HL-60 (cell line): ENCODE results near the gene BOD1L1.

Experiments
- POLR2AphosphoS5 ChIP-seq: IDR thresholded peaks from 2 replicates; pipeline ENCODE4 v1.6.1; 2012; ENCODE audit warnings: low read depth
- TF ChIP-seq, protein P1 (sequence below): IDR thresholded peaks from one replicate; pipeline ENCODE4 v1.5.1; 2011; ENCODE audit warnings: low read length, control low read depth, inconsistent platforms; ENCODE audit not compliant: insufficient read depth

DNA sequence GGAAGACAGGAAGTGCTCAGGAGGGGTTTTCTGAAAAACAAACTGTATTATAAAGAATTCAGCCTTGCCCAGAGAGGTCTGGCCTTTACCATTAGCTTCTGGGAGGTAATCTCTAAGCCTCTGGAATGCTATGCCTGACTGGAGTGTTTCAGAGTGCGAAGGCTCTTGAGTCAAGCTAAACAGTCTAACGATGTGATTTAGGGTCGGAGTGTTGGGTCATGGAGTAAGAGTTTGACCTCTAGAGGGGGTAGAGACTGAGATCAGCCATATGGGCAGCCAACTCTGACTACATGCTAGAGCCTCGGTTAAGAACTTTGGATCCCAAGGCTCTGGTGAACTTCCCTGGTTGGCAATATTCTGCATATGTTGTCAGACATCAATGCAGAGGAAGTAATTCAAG lies 15.0 kb downstream of the BOD1L1 start:
- no peak for TF ChIP-seq POLR2AphosphoS5
- TF ChIP-seq, protein P1, sequence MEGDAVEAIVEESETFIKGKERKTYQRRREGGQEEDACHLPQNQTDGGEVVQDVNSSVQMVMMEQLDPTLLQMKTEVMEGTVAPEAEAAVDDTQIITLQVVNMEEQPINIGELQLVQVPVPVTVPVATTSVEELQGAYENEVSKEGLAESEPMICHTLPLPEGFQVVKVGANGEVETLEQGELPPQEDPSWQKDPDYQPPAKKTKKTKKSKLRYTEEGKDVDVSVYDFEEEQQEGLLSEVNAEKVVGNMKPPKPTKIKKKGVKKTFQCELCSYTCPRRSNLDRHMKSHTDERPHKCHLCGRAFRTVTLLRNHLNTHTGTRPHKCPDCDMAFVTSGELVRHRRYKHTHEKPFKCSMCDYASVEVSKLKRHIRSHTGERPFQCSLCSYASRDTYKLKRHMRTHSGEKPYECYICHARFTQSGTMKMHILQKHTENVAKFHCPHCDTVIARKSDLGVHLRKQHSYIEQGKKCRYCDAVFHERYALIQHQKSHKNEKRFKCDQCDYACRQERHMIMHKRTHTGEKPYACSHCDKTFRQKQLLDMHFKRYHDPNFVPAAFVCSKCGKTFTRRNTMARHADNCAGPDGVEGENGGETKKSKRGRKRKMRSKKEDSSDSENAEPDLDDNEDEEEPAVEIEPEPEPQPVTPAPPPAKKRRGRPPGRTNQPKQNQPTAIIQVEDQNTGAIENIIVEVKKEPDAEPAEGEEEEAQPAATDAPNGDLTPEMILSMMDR: no peak
